Mesendoderm (in vitro differentiated cells): ENCODE data around the gene SFMBT1.

ENCODE experiments used
- DNase-seq: peaks from one replicate; pipeline ENCODE4 v3.0.0; 2013
- H2AK5ac ChIP-seq: 2 replicates; pipeline ENCODE4 v1.6.1; 2013; ENCODE audit warnings: low read length, inconsistent platforms
- H2BK120ac ChIP-seq: 2 replicates; pipeline ENCODE4 v1.6.1; 2013; ENCODE audit warnings: low read depth, mild to moderate bottlenecking, low read length, moderate library complexity, mixed read lengths
- H2BK15ac ChIP-seq: replicated peaks from 2 replicates; pipeline ENCODE4 v1.6.1; 2013; ENCODE audit warnings: low read depth, mild to moderate bottlenecking, moderate library complexity
- H2BK5ac ChIP-seq: 2 replicates; pipeline ENCODE4 v1.6.1; 2013; ENCODE audit warnings: low read length, inconsistent platforms
- H3K18ac ChIP-seq: 2 replicates; pipeline ENCODE4 v1.6.1; 2013; ENCODE audit warnings: mild to moderate bottlenecking, low read length, mixed read lengths
- H3K23ac ChIP-seq: one replicate; pipeline ENCODE4 v1.6.1; 2013; ENCODE audit warnings: low read length
- H3K27ac ChIP-seq: 2 replicates; pipeline ENCODE4 v1.5.1; 2013; ENCODE audit warnings: low read depth, mild to moderate bottlenecking, inconsistent platforms, low read length, moderate library complexity
- H3K27me3 ChIP-seq: 2 replicates; pipeline ENCODE4 v1.6.1; 2013; ENCODE audit warnings: low read length, control low read depth, mild to moderate bottlenecking, inconsistent platforms; ENCODE audit not compliant: insufficient read depth, poor library complexity
- H3K36me3 ChIP-seq: 2 replicates; pipeline ENCODE4 v1.6.1; 2013; ENCODE audit warnings: low read length, inconsistent platforms; ENCODE audit not compliant: control insufficient read depth, insufficient read depth
- H3K4ac ChIP-seq: one replicate; pipeline ENCODE4 v1.6.1; 2013; ENCODE audit warnings: low read depth, mild to moderate bottlenecking, low read length, moderate library complexity
- H3K4me1 ChIP-seq: 2 replicates; pipeline ENCODE4 v1.6.1; 2013; ENCODE audit warnings: low read depth, low read length, inconsistent platforms; ENCODE audit not compliant: control insufficient read depth
- H3K4me2 ChIP-seq: 2 replicates; pipeline ENCODE4 v1.6.1; 2013; ENCODE audit warnings: low read length
- H3K4me3 ChIP-seq: 2 replicates; pipeline ENCODE4 v1.5.1; 2013; ENCODE audit warnings: mild to moderate bottlenecking, low read length
- H3K56ac ChIP-seq: one replicate; pipeline ENCODE4 v1.6.1; 2013; ENCODE audit warnings: low read length
- H3K79me1 ChIP-seq: 2 replicates; pipeline ENCODE4 v1.6.1; 2013; ENCODE audit warnings: low read length, inconsistent platforms
- H3K79me2 ChIP-seq: 2 replicates; pipeline ENCODE4 v1.6.1; 2013; ENCODE audit warnings: mild to moderate bottlenecking, low read length; ENCODE audit not compliant: control insufficient read depth, insufficient read depth
- H3K9ac ChIP-seq: 2 replicates; pipeline ENCODE4 v1.6.1; 2013; ENCODE audit warnings: low read length, inconsistent platforms
- H4K5ac ChIP-seq: one replicate; pipeline ENCODE4 v1.6.1; 2013; ENCODE audit warnings: low read length
- H4K8ac ChIP-seq: one replicate; pipeline ENCODE4 v1.6.1; 2013; ENCODE audit warnings: low read depth, mild to moderate bottlenecking, control low read depth, low read length, moderate library complexity
- WGBS: extraction: QIAGEN DNeasy Blood & Tissue Kit; methylation state at CpG from one replicate; pipeline ENCODE4 v1.1.7; 2013; ENCODE audit warnings: low lambda C conversion rate, missing lambda C conversion rate; ENCODE audit not compliant: insufficient coverage; ENCODE audit errors: extremely low coverage; 5-methylcytosine and 5-hydroxymethylcytosine counted together

The SFMBT1 gene

DNA sequence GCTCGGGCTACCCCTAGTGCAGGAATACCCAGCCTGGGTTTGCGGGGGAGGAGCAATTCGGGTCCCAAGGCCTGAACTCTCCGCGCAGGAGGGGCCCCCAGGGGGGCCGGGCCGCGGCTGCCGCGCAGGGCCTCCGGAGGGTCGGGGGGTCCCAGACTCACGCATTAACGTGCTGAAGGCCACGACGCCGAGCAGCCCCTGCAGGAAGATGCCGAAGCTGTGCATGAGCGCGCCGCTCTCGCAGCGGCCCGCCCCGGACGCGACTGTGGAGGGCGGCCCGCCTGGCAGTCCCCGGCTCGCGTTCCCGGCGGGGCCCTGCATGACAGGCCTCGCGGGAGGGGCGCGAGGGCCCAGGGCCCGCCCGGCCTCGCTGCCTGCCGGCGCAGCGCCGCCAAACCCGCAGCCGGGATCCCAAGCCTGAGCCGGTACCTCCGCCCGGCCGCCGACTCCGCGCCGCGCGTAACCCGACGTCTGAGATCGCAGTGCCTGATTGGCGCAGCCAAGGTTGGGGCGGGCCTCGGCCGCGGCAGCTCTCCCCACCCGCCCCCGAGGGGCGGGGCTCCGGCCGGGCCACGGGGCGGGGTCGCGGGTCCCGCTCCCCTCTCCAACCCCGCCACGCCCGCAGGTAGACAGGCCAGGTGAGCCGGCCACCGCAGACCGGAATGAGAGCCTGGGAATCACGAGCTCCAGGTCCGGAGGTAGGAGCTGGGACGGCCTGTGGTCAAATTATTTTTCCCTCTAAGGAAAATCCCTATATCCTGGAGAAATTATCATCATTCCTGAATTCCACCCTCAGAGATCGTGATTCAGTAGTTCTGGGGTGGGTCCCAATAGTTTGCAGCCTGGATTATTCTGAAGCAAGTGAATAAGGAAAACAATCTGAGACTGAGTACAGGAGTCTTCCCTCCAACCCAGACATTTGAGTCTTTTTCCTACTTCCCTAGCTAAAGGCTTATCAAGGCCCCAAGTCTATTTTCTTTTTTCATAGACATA lies 148.4 kb downstream of the SFMBT1 start, which contains the start of gene STIMATE:
TSS of gene STIMATE (minus strand) at position 419 of the 993 bp plus-strand sequence. CDS start at position 321, 98 bp downstream.
- Histone ChIP-seq H2AK5ac (no peak within 1 kb of the TSS), H3K4me2 (peak within 1 kb of the TSS; percentile 97), H3K18ac (no peak within 1 kb of the TSS), H3K36me3 (no peaks in the 10 kb centered on the region), H3K9ac (peak within 1 kb of the TSS; percentile 85), H3K4ac (no peak within 1 kb of the TSS), H3K4me1 (no peaks in the 10 kb centered on the region), H4K5ac (no peak within 1 kb of the TSS), H3K27me3 (no peaks in the 10 kb centered on the region), H2BK120ac (no peak within 1 kb of the TSS), H3K4me3 (peak within 1 kb of the TSS; percentile 79), H3K56ac (peak within 1 kb of the TSS; percentile 92), H3K23ac (no peak within 1 kb of the TSS), H2BK15ac (no peak within 1 kb of the TSS), H3K27ac (no peak within 1 kb of the TSS), H3K79me1 (peaks cover 10% of the 10 kb centered on the region), H4K8ac (no peak within 1 kb of the TSS), H3K79me2 (peaks cover 3% of the 10 kb centered on the region), H2BK5ac (no peak within 1 kb of the TSS)
- no CpG with 5 or more reads among the region's 85 CpGs for WGBS
- peak; percentile 88 for DNase-seq

DNA sequence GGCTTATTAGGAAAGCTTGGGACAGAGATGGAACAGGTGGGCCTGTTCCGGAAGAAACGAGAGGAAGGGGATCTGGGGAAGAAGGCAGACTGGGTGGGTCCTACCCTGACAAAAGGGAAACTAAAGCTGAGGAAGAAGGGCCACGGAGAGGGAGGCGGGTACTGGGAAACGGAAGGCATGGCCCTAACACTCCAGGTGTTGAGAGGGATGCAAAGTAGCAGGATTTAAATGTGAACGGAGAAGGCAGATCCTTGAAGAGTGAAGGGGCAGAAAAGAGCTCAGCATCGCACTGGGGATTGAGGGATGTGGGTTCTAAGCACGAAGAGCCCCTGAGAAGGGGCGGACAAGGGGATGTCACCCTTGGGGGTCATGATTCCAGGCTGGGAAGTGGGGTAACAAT lies 149.3 kb downstream of the SFMBT1 start:
- peak; percentile 27 for DNase-seq
- no peak overlapping the region for H3K27ac ChIP-seq
- no peak overlapping the region for H2BK15ac ChIP-seq
- WGBS = no CpG with 5 or more reads among the region's 9 CpGs
- peak overlapping the region; percentile 97 for H3K4me2 ChIP-seq
- no peak overlapping the region for H3K4ac ChIP-seq
- peaks cover 3% of the 10 kb centered on the region for H3K79me2 ChIP-seq
- H3K36me3 ChIP-seq = no peaks in the 10 kb centered on the region
- H4K5ac ChIP-seq = no peak overlapping the region
- H3K27me3 ChIP-seq = no peaks in the 10 kb centered on the region
- no peak overlapping the region for H2AK5ac ChIP-seq
- peak overlapping the region; percentile 85 for H3K9ac ChIP-seq
- no peak overlapping the region for H2BK120ac ChIP-seq
- H3K18ac ChIP-seq = no peak overlapping the region
- H3K4me3 ChIP-seq = peak overlapping the region; percentile 79
- no peak overlapping the region for H3K23ac ChIP-seq
- H3K4me1 ChIP-seq = no peaks in the 10 kb centered on the region
- H3K79me1 ChIP-seq = peaks cover 14% of the 10 kb centered on the region
- H2BK5ac ChIP-seq = no peak overlapping the region
- no peak overlapping the region for H4K8ac ChIP-seq
- H3K56ac ChIP-seq = peak overlapping the region; percentile 92

DNA sequence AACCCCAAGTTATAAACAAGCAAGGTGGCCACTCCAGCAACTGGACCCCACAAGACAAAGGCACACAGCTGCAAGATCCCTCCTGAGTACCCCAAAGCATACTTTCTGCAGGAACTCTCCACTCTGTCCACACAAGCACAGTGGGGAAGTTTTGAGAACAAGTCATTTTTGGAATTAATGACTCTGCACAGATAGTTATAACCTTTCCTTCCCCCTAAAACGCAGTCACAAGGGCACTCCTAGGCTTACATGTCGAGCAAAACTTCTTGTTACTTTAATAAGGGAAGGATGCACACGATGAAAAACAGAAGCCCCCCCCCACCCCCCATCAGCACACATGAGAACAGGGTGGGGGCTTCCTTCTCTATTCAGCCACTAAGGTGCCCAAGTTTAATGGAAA lies 149.7 kb downstream of the SFMBT1 start:
- H2BK5ac ChIP-seq = no peak overlapping the region
- peak overlapping the region; percentile 6 for H3K4me2 ChIP-seq
- H3K27me3 ChIP-seq = no peaks in the 10 kb centered on the region
- H4K5ac ChIP-seq = no peak overlapping the region
- no peak overlapping the region for H3K27ac ChIP-seq
- no peak for DNase-seq
- no peaks in the 10 kb centered on the region for H3K36me3 ChIP-seq
- H2AK5ac ChIP-seq = no peak overlapping the region
- peaks cover 14% of the 10 kb centered on the region for H3K79me1 ChIP-seq
- no CpG with 5 or more reads among the region's 3 CpGs for WGBS
- H3K9ac ChIP-seq = no peak overlapping the region
- no peak overlapping the region for H2BK15ac ChIP-seq
- H2BK120ac ChIP-seq = no peak overlapping the region
- H3K23ac ChIP-seq = no peak overlapping the region
- H4K8ac ChIP-seq = no peak overlapping the region
- H3K56ac ChIP-seq = peak overlapping the region; percentile 92
- peaks cover 3% of the 10 kb centered on the region for H3K79me2 ChIP-seq
- no peaks in the 10 kb centered on the region for H3K4me1 ChIP-seq
- H3K4ac ChIP-seq = no peak overlapping the region
- H3K4me3 ChIP-seq = no peak overlapping the region
- no peak overlapping the region for H3K18ac ChIP-seq

DNA sequence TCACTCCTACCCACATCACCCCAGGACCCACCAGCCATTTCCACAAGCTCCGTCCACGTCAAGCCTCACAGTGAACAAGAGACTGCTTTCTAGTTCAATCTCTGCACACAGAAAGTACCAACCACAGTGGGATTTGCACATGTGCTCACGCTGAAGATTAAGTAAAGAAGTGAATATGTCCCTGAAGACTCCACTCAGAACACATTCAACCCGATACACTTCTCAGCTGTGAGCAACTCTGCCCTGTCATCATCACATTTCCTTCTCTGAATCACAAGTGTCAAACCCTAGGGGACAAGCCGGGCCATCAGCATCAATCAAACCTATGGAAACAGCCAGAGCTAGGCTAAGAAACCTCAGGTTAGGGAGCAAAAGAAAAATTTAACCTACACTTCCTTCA lies 150.5 kb downstream of the SFMBT1 start:
- H3K79me1 ChIP-seq = peaks cover 14% of the 10 kb centered on the region
- DNase-seq = no peak
- no peak overlapping the region for H2BK15ac ChIP-seq
- no peak overlapping the region for H3K18ac ChIP-seq
- H3K4me2 ChIP-seq = no peak overlapping the region
- H2BK120ac ChIP-seq = no peak overlapping the region
- no peak overlapping the region for H3K4me3 ChIP-seq
- H3K4me1 ChIP-seq = no peaks in the 10 kb centered on the region
- H4K8ac ChIP-seq = no peak overlapping the region
- no peak overlapping the region for H3K23ac ChIP-seq
- no peaks in the 10 kb centered on the region for H3K27me3 ChIP-seq
- no peak overlapping the region for H4K5ac ChIP-seq
- no peak overlapping the region for H2AK5ac ChIP-seq
- H2BK5ac ChIP-seq = no peak overlapping the region
- no peak overlapping the region for H3K27ac ChIP-seq
- H3K36me3 ChIP-seq = no peaks in the 10 kb centered on the region
- H3K4ac ChIP-seq = no peak overlapping the region
- no CpG with 5 or more reads among the region's 5 CpGs for WGBS
- no peak overlapping the region for H3K9ac ChIP-seq
- no peak overlapping the region for H3K56ac ChIP-seq
- peaks cover 3% of the 10 kb centered on the region for H3K79me2 ChIP-seq

DNA sequence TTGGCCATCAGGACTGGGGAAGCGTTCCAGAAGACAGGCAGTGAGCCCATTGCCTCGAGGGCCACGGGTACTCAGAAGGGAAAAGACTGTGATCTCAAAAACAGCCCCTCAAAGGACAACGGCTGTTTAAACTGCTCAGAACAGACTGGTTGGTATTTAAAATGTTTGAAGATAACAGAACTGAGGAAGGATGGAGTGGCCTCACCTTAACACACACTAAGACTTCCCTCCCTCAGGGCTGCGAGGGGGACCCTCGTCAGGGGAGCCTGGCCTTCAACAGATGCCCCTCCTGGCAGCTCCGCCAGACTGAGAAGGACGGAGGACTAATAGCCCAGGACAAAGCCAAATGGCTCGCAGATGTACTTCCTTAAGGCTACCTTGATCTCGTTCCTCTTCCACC lies 151.1 kb downstream of the SFMBT1 start:
- Histone ChIP-seq H3K4me2 (no peak overlapping the region), H3K27me3 (no peaks in the 10 kb centered on the region), H2BK15ac (no peak overlapping the region), H3K36me3 (no peaks in the 10 kb centered on the region), H2BK120ac (no peak overlapping the region), H2BK5ac (no peak overlapping the region), H3K23ac (no peak overlapping the region), H3K4me3 (no peak overlapping the region), H3K9ac (no peak overlapping the region), H3K18ac (no peak overlapping the region), H3K79me2 (peaks cover 3% of the 10 kb centered on the region), H3K4ac (no peak overlapping the region), H3K27ac (no peak overlapping the region), H4K8ac (no peak overlapping the region), H3K79me1 (peaks cover 14% of the 10 kb centered on the region), H4K5ac (no peak overlapping the region), H3K56ac (no peak overlapping the region), H2AK5ac (no peak overlapping the region), H3K4me1 (no peaks in the 10 kb centered on the region)
- no peak for DNase-seq
- no CpG with 5 or more reads among the region's 10 CpGs for WGBS
